K562 (cell line): ENCODE data around the gene GPR68. TPM values are rescaled to one million over a fixed set of nuclear protein-coding genes. Genes with fewer than 3 reads are reported as not detected.

Source experiments
- ATAC-seq: fragments of 200-7000 bp; cut with Tn5 transposase; 3 replicates; pipeline ENCODE4 v1.9.1; 2020; ENCODE audit warnings: moderate library complexity
- BruUV-seq: library from RNA; stranded (reverse); fragments of 400-500 nt; replicated peaks from 2 replicates; lab custom pipeline; 2021; lab: Mats Ljungman, UMichigan
- CTCF ChIA-PET: fragments of 300-600 bp; formaldehyde crosslinking; extraction: SDS; loops from one replicate; lab custom pipeline; 2021; ENCODE audit warnings: low intra/inter-chr PET ratio; lab: Yijun Ruan, JAX
- POLR2A ChIA-PET: fragments of 300-600, 350-650 bp; sonication (Branson Sonifier 250); formaldehyde crosslinking; extraction: SDS; loops from one replicate; lab custom pipeline; 2021; ENCODE audit warnings: antibody characterized with exemption, inconsistent platforms; lab: Yijun Ruan, JAX
- DNase-seq, 4 experiments: peaks; one replicate each; pipeline versions ENCODE4 v3.0.0 to v3.0.0-alpha.2; 2011 to 2018; ENCODE audit warnings: low spot score in 3 of 4, mixed read lengths in 3 of 4; ENCODE audit errors: extremely low read depth in 1 of 4
- FAIRE-seq: peaks from 2 replicates; lab custom pipeline; 2011; peaks lifted over from hg19 to GRCh38; lab: Jason Lieb, UNC
- H2AFZ ChIP-seq: 2 replicates; pipeline ENCODE4 v1.6.0; 2011; ENCODE audit warnings: low read depth, low read length, control low read depth, inconsistent platforms
- H3K27ac ChIP-seq: fragments of 200-600 bp; 3 replicates; pipeline ENCODE4 v1.8.0; 2011; ENCODE audit warnings: low read depth, mild to moderate bottlenecking, control low read depth, inconsistent platforms, low read length, moderate library complexity, mixed read lengths; ENCODE audit errors: extremely low read depth
- H3K27me3 ChIP-seq, 2 experiments: fragments of 300-600 bp in 1 of 2; 2 replicates in 1 of 2; 3 replicates in 1 of 2; pipeline versions ENCODE4 v1.6.0 to v1.8.0; 2011; ENCODE audit warnings: inconsistent platforms in 2 of 2, low read length in 2 of 2, mild to moderate bottlenecking in 1 of 2, mixed read lengths in 1 of 2, moderate library complexity in 1 of 2; ENCODE audit not compliant: control insufficient read depth in 2 of 2, insufficient read depth in 2 of 2
- H3K36me3 ChIP-seq: fragments of 300-600 bp; 3 replicates; pipeline ENCODE4 v1.8.0; 2011; ENCODE audit warnings: mild to moderate bottlenecking, low read length, inconsistent platforms; ENCODE audit not compliant: control insufficient read depth, insufficient read depth
- H3K4me1 ChIP-seq, 2 experiments: fragments of 200-600 bp in 1 of 2; replicated peaks in 1 of 2; 2 replicates in 1 of 2; 3 replicates in 1 of 2; pipeline versions ENCODE4 v1.5.1 to v1.8.0; 2011; ENCODE audit warnings: inconsistent platforms in 2 of 2, low read length in 2 of 2, mild to moderate bottlenecking in 1 of 2, mixed read lengths in 1 of 2, moderate library complexity in 1 of 2; ENCODE audit not compliant: control insufficient read depth in 2 of 2, insufficient read depth in 2 of 2
- H3K4me2 ChIP-seq: 2 replicates; pipeline ENCODE4 v1.6.1; 2011; ENCODE audit warnings: low read length, control low read depth, inconsistent platforms, mixed read lengths; ENCODE audit not compliant: insufficient read depth
- H3K4me3 ChIP-seq: fragments of 200-600 bp; sonication (generic), shearing (Covaris generic); 2 replicates; pipeline ENCODE4 v1.5.1; 2016; ENCODE audit warnings: control low read depth, inconsistent platforms
- H3K79me2 ChIP-seq: fragments of 200-600 bp; 3 replicates; pipeline ENCODE4 v1.8.0; 2011; ENCODE audit warnings: low read length, inconsistent platforms; ENCODE audit not compliant: control insufficient read depth, insufficient read depth
- H3K9ac ChIP-seq, 2 experiments: 2 replicates each; pipeline versions ENCODE4 v1.6.0 to v1.6.1; 2011; ENCODE audit warnings: low read depth in 2 of 2, low read length in 2 of 2, control low read depth in 1 of 2, inconsistent platforms in 1 of 2, mild to moderate bottlenecking in 1 of 2, mixed read lengths in 1 of 2; ENCODE audit not compliant: insufficient read depth in 1 of 2
- H3K9me1 ChIP-seq: one replicate; pipeline ENCODE4 v1.6.0; 2011; ENCODE audit warnings: inconsistent platforms, mild to moderate bottlenecking, low read length, moderate library complexity; ENCODE audit not compliant: control insufficient read depth, insufficient read depth
- H3K9me3 ChIP-seq: replicated peaks from 2 replicates; pipeline ENCODE4 v1.5.1; 2011; ENCODE audit warnings: low read depth, low read length, inconsistent platforms; ENCODE audit not compliant: control insufficient read depth, insufficient read depth
- H4K20me1 ChIP-seq: replicated peaks from 2 replicates; pipeline ENCODE4 v1.6.1; 2011; ENCODE audit warnings: low read length, inconsistent platforms, mixed read lengths; ENCODE audit not compliant: control insufficient read depth, insufficient read depth
- KDM1A ChIP-seq, 2 experiments: fragments of 450-650 bp; IDR thresholded peaks; 2 replicates each; pipeline ENCODE4 v1.6.1; 2016; ENCODE audit warnings: mild to moderate bottlenecking in 2 of 2
- NONO ChIP-seq, 2 experiments: fragments of 200-400 bp in 1 of 2; fragments of 450-650 bp in 1 of 2; formaldehyde crosslinking in 1 of 2; IDR thresholded peaks; 2 replicates each; pipeline ENCODE4 v1.6.1; 2017; ENCODE audit warnings: low read depth in 2 of 2, mild to moderate bottlenecking in 2 of 2, moderate library complexity in 2 of 2, low read length in 1 of 2
- PHF21A ChIP-seq: fragments of 450-650 bp; IDR thresholded peaks from 2 replicates; pipeline ENCODE4 v1.6.1; 2017; ENCODE audit warnings: low read depth, borderline replicate concordance
- POU5F1 ChIP-seq: fragments of 150-350 bp; IDR thresholded peaks from 2 replicates; pipeline ENCODE4 v1.6.1; 2014; ENCODE audit warnings: borderline replicate concordance, low read length, low read depth, mild to moderate bottlenecking; ENCODE audit not compliant: partially characterized antibody
- RFX5 ChIP-seq: IDR thresholded peaks from 2 replicates; pipeline ENCODE4 v1.6.1; 2011; ENCODE audit warnings: low read depth, mild to moderate bottlenecking, improper control_type of control experiment, low read length
- WGBS: fragments of 100-300 bp; shearing (Covaris generic); methylation state at CpG from one replicate; pipeline ENCODE4 v1.1.6; 2016; ENCODE audit warnings: low coverage, mixed read lengths; ENCODE audit not compliant: insufficient coverage; ENCODE audit errors: missing lambda C conversion rate; 5-methylcytosine and 5-hydroxymethylcytosine counted together
- in situ Hi-C: fragments of 300-500 bp; cut with MboI; formaldehyde crosslinking; loops from 4 replicates; pipeline ENCODE4 v1.15.0; 2018; ENCODE audit warnings: inconsistent platforms, mixed read lengths
- intact Hi-C: fragments of 100-400 bp; cut with micrococcal nuclease; formaldehyde crosslinking; loops from 2 replicates; pipeline ENCODE4 v1.14.2; 2022
- polyA plus RNA-seq, 8 experiments: library from polyadenylated mRNA; depleted of rRNA in 4 of 8; stranded (reverse) in 5 of 8; unstranded in 3 of 8; fragments of >200 nt; fragmentation: Nextera tagmentation in 2 of 8; fragmentation: Illumina TruSeq in 1 of 8; extraction: Ambion mirVana in 2 of 8; extraction: Trizol in 1 of 8; gene quantifications; 2 replicates each; pipeline versions ENCODE4 v1.2.1 to v1.2.3, GENCODE V29; 2011 to 2014; ENCODE audit warnings: inconsistent platforms in 1 of 8, missing spikeins in 1 of 8
- total RNA-seq, 7 experiments: library from RNA; depleted of rRNA in 6 of 7; stranded (reverse); fragments of >200 nt in 6 of 7; fragmentation: Illumina TruSeq in 2 of 7; extraction: Trizol in 2 of 7; gene quantifications; 2 replicates each; pipeline versions ENCODE4 v1.2.1 to v1.2.3, GENCODE V29; 2011 to 2021; ENCODE audit warnings: low replicate concordance in 1 of 7

The GPR68 gene
- total and polyA plus RNA-seq, 9 of the 15 experiments (the other 6 are each of a cell fraction or from before 2014, with no cell fraction given) = 0.41 to 9.4 (median 3.7) TPM

DNA sequence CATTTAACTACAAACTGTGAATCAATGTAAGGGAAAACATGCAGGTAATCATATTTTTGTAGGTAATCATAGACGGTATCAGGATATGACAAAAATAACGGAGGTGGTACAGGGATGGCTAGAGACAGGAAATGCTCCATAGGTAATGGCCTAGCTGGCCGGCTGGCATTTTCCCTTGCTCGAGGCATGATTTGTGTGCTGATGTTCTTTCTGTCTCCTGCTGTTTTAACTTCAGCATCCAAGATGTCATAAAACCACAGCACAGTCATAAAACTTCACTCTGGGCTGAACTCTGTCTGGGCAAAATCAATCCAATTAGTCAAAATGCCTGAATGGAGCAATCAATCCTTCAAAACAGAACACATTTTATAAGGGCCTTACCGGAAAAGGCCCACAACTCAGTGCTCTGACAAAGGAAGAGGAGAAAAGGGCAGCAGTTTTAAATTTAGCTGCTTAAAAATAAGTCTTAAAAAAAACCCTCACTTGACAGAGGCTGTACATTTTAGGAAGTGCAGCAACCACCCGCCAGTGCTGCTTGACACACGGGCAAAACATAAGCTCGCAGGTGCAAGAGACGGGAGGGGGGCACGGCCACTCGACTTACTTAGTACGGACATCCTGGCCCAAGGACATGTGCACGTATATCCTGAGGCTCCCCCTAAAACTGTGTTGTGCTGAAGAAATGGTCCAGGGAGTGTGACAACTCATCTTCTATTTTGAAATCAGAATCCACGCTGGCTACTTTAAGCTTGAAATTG is 40.5 kb upstream of the GPR68 start (continued):
- no peak for TF ChIP-seq POU5F1

DNA sequence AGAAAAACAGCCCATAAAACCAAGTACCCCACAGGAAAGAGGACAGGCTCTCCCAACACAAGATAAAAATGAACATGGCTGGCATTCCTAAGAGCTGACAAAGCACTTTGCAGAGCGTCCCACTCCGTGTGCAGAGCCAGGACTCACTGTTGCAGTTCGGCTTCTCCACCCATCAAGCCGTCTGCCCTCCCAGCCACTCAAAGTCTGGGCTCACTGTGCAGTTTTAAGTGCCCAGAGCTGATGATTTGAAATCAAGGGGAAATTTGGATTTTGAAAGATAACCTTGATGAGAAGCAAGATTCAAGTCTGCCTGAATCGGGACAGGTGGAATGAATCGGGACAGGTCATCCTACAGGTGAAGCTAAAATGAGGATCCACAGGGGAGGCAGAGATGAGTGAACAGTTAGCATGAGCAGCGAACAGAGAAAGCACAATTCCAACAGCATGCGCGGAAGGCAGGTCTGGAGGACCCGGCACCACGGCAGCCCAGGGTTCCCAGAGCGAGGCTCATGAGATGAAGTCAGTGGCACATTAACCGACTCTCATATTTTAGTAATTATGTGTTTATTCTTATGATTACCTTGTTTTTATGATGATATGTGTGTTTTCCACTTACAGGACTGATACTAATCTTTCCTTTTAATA is 39.8 kb upstream of the GPR68 start:
- intact Hi-C loops = no loop called here
- CTCF ChIA-PET = interaction anchor here (0.6 to 3.3 kb wide), 2 partner anchors 107 to 711 kb away, joined by 3 to 29 read pairs; no protein-coding TSS in a partner anchor
- Histone ChIP-seq H3K4me3 (no peak overlapping the region), H3K4me2 (no peak overlapping the region), H3K4me1 (no peaks in the 10 kb centered on the region), H4K20me1 (no peaks in the 10 kb centered on the region), H2AFZ (no peak overlapping the region), H3K9ac (no peak overlapping the region), H3K27me3 (no peaks in the 10 kb centered on the region), H3K36me3 (peaks cover 76% of the 10 kb centered on the region; the same call in 1 of the 3 replicates), H3K9me1 (no peaks in the 10 kb centered on the region), H3K79me2 (no peaks in the 10 kb centered on the region), H3K9me3 (no peaks in the 10 kb centered on the region), H3K27ac (no peak overlapping the region)
- TF ChIP-seq PHF21A = peak; percentile 81; the same call in 1 of the 2 replicates
- no peak for TF ChIP-seq RFX5
- peak; percentile 30 to 56; a peak in 2 of 4 replicates for TF ChIP-seq KDM1A (IDR thresholded peaks at IDR 0.05)
- TF ChIP-seq NONO (IDR thresholded peaks at IDR 0.05; ENCODE audit: low read depth in 2 of 2, low read length in 1 of 2) = no peak
- POLR2A ChIA-PET = no interaction called here
- ATAC-seq = no peak
- no TSS peak for BruUV-seq
- WGBS = 92% methylated on average over 10 of the region's 13 CpGs
- FAIRE-seq = no peak
- in situ Hi-C loops = no loop called here
- DNase-seq = no peak
